Neural cell (in vitro differentiated cells): ENCODE measurements around the gene AHCYL1. TPM values are rescaled to one million over a fixed set of nuclear protein-coding genes. Genes with fewer than 3 reads are reported as not detected.

Source experiments
- H2AFZ ChIP-seq: fragments of 200-600, 300-800 bp; sonication (generic), shearing (Covaris generic); 2 replicates; pipeline ENCODE4 v1.6.0; 2014; ENCODE audit warnings: low read depth, mild to moderate bottlenecking, antibody characterized with exemption, low read length, moderate library complexity
- H3F3A ChIP-seq: fragments of 200-600 bp; shearing (Covaris generic); 2 replicates; pipeline ENCODE4 v1.6.1; 2016; ENCODE audit warnings: mild to moderate bottlenecking, moderate library complexity, mixed read lengths, antibody characterized with exemption, low read length; ENCODE audit not compliant: insufficient read depth, poor library complexity, severe bottlenecking
- H3K27ac ChIP-seq: fragments of 200-600, 300-800 bp; sonication (generic), shearing (Covaris generic); 2 replicates; pipeline ENCODE4 v1.5.1; 2014; ENCODE audit warnings: mild to moderate bottlenecking, low read length, moderate library complexity
- H3K27me3 ChIP-seq: fragments of 300-800, 200-600 bp; sonication (generic), shearing (Covaris generic); 2 replicates; pipeline ENCODE4 v1.6.0; 2014; ENCODE audit warnings: mild to moderate bottlenecking, low read depth, low read length, moderate library complexity; ENCODE audit not compliant: insufficient read depth
- H3K36me3 ChIP-seq: fragments of 300-800, 200-600 bp; sonication (generic), shearing (Covaris generic); 2 replicates; pipeline ENCODE4 v1.5.1; 2014; ENCODE audit warnings: mild to moderate bottlenecking, antibody characterized with exemption, low read length, moderate library complexity; ENCODE audit not compliant: insufficient read depth
- H3K4me2 ChIP-seq: fragments of 300-800, 200-600 bp; sonication (generic), shearing (Covaris generic); 2 replicates; pipeline ENCODE4 v1.6.0; 2014; ENCODE audit warnings: mild to moderate bottlenecking, low read length
- H3K4me3 ChIP-seq: fragments of 300-800, 200-600 bp; sonication (generic), shearing (Covaris generic); 2 replicates; pipeline ENCODE4 v1.5.1; 2014; ENCODE audit warnings: mild to moderate bottlenecking, low read length, moderate library complexity
- H3K79me2 ChIP-seq: fragments of 200-600 bp; shearing (Covaris generic); replicated peaks from 2 replicates; pipeline ENCODE4 v1.6.0; 2014; ENCODE audit warnings: mild to moderate bottlenecking, low read length, moderate library complexity; ENCODE audit not compliant: insufficient read depth
- H3K9ac ChIP-seq: fragments of 300-800, 200-600 bp; sonication (generic), shearing (Covaris generic); 2 replicates; pipeline ENCODE4 v1.6.1; 2016; ENCODE audit warnings: mild to moderate bottlenecking, low read length, mixed read lengths
- H3K9me2 ChIP-seq: fragments of 200-600 bp; shearing (Covaris generic); 2 replicates; pipeline ENCODE4 v1.6.1; 2016; ENCODE audit warnings: mild to moderate bottlenecking, low read length, mixed read lengths; ENCODE audit not compliant: insufficient read depth
- H3K9me3 ChIP-seq: fragments of 200-600, 300-800 bp; sonication (generic), shearing (Covaris generic); 2 replicates; pipeline ENCODE4 v1.6.1; 2016; ENCODE audit warnings: mild to moderate bottlenecking, mixed run types, low read length, moderate library complexity, mixed read lengths
- H4K20me1 ChIP-seq: fragments of 200-600 bp; shearing (Covaris generic); 2 replicates; pipeline ENCODE4 v1.6.1; 2016; ENCODE audit warnings: mild to moderate bottlenecking, mixed run types; ENCODE audit not compliant: insufficient read depth
- EP300 ChIP-seq: fragments of 450-650 bp; conservative IDR thresholded peaks from 2 replicates; pipeline ENCODE4 v1.6.1; 2014; ENCODE audit warnings: antibody characterized with exemption, mild to moderate bottlenecking, moderate library complexity; ENCODE audit not compliant: poor library complexity, severe bottlenecking
- EZH2 ChIP-seq: fragments of 200-600, 300-800 bp; shearing (Covaris generic), sonication (generic); IDR thresholded peaks from 2 replicates; pipeline ENCODE4 v1.6.1; 2014; ENCODE audit warnings: antibody characterized with exemption, low read length, borderline replicate concordance, mild to moderate bottlenecking; ENCODE audit not compliant: insufficient read depth, poor library complexity, severe bottlenecking
- MXI1 ChIP-seq: fragments of 450-650 bp; conservative IDR thresholded peaks from 2 replicates; pipeline ENCODE4 v1.6.1; 2014; ENCODE audit warnings: antibody characterized with exemption, mild to moderate bottlenecking; ENCODE audit not compliant: poor library complexity, severe bottlenecking
- POLR2AphosphoS5 ChIP-seq: IDR thresholded peaks from 2 replicates; pipeline ENCODE4 v1.6.1; 2012
- RAD21 ChIP-seq: fragments of 450-650 bp; conservative IDR thresholded peaks from 2 replicates; pipeline ENCODE4 v1.6.1; 2014; ENCODE audit warnings: antibody characterized with exemption, mild to moderate bottlenecking, moderate library complexity
- SMC3 ChIP-seq: fragments of 450-650 bp; conservative IDR thresholded peaks from 2 replicates; pipeline ENCODE4 v1.6.1; 2014; ENCODE audit warnings: antibody characterized with exemption, mild to moderate bottlenecking, moderate library complexity; ENCODE audit not compliant: poor library complexity
- TAF1 ChIP-seq: IDR thresholded peaks from 2 replicates; pipeline ENCODE4 v1.6.1; 2012; ENCODE audit warnings: low read depth
- polyA plus RNA-seq: library from polyadenylated mRNA; depleted of rRNA; stranded (reverse); fragments of >200 nt; gene quantifications from 2 replicates; pipeline ENCODE4 v1.2.3, GENCODE V29; 2014
- TF ChIP-seq, protein P1 (sequence below): fragments of 450-650 bp; IDR thresholded peaks from 2 replicates; pipeline ENCODE4 v1.5.1; 2014; ENCODE audit warnings: antibody characterized with exemption, mild to moderate bottlenecking, moderate library complexity; ENCODE audit not compliant: poor library complexity, severe bottlenecking
- TF ChIP-seq, protein P2 (sequence below): IDR thresholded peaks from 2 replicates; pipeline ENCODE4 v1.6.1; 2012; ENCODE audit warnings: borderline replicate concordance

AHCYL1 gene
- polyA plus RNA-seq, 1 donor from 2014 or later, result 48.7 TPM

DNA sequence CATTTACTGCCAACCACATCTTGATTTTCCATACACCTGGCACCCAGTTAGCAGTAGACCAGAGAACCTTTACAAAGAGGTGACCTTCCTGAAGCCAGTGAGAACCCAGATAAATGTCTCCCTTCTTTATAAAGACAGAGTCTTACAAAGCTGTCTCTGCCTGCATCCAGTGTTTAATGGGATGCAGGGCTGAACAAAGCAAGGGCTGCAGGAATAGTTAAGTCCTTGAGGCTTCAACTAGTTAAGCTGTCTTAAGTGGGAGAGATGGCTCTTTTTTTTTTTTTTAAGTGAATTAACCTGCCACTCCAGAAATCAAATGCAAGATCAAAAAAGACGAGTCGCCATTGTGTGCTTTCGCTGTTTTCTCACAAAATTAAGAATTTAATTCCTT lies 1.5 kb downstream of the AHCYL1 start:
- no peaks in the 10 kb centered on the region for H3F3A ChIP-seq
- H3K9me2 ChIP-seq, result no peaks in the 10 kb centered on the region
- H3K4me2 ChIP-seq, result peak overlapping the region; percentile 94
- peak overlapping the region; percentile 80 for H3K27ac ChIP-seq
- H3K27me3 ChIP-seq, result no peaks in the 10 kb centered on the region
- peaks cover 5% of the 10 kb centered on the region for H3K36me3 ChIP-seq
- H3K9ac ChIP-seq, result peak overlapping the region; percentile 95
- H3K4me3 ChIP-seq, result peak overlapping the region; percentile 73
- H3K79me2 ChIP-seq, result peaks cover 59% of the 10 kb centered on the region
- no peak overlapping the region for H2AFZ ChIP-seq
- no peaks in the 10 kb centered on the region for H3K9me3 ChIP-seq
- H4K20me1 ChIP-seq, result no peaks in the 10 kb centered on the region
- TF ChIP-seq EP300 (no peak), MXI1 (no peak), EZH2 (no peak), SMC3 (no peak), TAF1 (no peak), POLR2AphosphoS5 (no peak), RAD21 (no peak)
- TF ChIP-seq, protein P1, sequence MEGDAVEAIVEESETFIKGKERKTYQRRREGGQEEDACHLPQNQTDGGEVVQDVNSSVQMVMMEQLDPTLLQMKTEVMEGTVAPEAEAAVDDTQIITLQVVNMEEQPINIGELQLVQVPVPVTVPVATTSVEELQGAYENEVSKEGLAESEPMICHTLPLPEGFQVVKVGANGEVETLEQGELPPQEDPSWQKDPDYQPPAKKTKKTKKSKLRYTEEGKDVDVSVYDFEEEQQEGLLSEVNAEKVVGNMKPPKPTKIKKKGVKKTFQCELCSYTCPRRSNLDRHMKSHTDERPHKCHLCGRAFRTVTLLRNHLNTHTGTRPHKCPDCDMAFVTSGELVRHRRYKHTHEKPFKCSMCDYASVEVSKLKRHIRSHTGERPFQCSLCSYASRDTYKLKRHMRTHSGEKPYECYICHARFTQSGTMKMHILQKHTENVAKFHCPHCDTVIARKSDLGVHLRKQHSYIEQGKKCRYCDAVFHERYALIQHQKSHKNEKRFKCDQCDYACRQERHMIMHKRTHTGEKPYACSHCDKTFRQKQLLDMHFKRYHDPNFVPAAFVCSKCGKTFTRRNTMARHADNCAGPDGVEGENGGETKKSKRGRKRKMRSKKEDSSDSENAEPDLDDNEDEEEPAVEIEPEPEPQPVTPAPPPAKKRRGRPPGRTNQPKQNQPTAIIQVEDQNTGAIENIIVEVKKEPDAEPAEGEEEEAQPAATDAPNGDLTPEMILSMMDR, result no peak
- TF ChIP-seq, protein P2, sequence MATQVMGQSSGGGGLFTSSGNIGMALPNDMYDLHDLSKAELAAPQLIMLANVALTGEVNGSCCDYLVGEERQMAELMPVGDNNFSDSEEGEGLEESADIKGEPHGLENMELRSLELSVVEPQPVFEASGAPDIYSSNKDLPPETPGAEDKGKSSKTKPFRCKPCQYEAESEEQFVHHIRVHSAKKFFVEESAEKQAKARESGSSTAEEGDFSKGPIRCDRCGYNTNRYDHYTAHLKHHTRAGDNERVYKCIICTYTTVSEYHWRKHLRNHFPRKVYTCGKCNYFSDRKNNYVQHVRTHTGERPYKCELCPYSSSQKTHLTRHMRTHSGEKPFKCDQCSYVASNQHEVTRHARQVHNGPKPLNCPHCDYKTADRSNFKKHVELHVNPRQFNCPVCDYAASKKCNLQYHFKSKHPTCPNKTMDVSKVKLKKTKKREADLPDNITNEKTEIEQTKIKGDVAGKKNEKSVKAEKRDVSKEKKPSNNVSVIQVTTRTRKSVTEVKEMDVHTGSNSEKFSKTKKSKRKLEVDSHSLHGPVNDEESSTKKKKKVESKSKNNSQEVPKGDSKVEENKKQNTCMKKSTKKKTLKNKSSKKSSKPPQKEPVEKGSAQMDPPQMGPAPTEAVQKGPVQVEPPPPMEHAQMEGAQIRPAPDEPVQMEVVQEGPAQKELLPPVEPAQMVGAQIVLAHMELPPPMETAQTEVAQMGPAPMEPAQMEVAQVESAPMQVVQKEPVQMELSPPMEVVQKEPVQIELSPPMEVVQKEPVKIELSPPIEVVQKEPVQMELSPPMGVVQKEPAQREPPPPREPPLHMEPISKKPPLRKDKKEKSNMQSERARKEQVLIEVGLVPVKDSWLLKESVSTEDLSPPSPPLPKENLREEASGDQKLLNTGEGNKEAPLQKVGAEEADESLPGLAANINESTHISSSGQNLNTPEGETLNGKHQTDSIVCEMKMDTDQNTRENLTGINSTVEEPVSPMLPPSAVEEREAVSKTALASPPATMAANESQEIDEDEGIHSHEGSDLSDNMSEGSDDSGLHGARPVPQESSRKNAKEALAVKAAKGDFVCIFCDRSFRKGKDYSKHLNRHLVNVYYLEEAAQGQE, result no peak

DNA sequence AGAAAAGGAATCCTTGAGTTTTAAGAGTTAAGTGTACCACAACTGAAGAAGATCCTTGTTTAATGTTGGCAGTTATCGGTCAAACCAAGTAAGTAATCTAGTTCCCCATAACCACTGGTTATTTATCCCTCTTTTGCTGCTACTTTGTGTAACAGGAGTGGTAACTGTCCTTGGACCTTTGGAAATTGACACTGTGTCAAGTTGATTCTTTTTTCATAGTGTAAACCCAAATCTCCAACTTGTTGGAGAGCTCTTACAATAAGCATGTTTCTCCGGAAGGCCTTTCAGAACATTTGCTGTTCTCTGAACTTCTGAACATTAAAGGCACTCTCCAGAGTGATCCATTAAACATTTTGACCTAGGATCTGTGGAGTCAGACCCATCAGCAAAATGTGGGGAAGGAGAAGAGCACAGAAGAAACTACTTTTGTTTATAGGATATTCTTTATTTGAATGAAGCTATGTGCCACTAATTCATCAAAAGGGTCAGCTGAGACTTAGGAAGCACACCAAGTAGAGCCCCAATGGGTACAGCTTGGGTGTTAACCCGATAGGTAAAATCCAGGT lies 3.9 kb downstream of the AHCYL1 start:
- Histone ChIP-seq H3K9me3 (no peaks in the 10 kb centered on the region), H4K20me1 (no peaks in the 10 kb centered on the region), H3K9me2 (no peaks in the 10 kb centered on the region), H3F3A (no peaks in the 10 kb centered on the region), H3K36me3 (peaks cover 5% of the 10 kb centered on the region), H3K27me3 (no peaks in the 10 kb centered on the region), H3K27ac (no peak overlapping the region), H3K79me2 (peaks cover 69% of the 10 kb centered on the region), H2AFZ (no peak overlapping the region), H3K9ac (no peak overlapping the region), H3K4me3 (peak overlapping the region; percentile 73), H3K4me2 (no peak overlapping the region)
- TF ChIP-seq SMC3, result no peak
- TF ChIP-seq, protein P1, result no peak
- TF ChIP-seq TAF1, result no peak
